Loucy (cell line): ENCODE measurements around the gene ATP5ME.

Experiments
- H2AFZ ChIP-seq: fragments of 200-600 bp; sonication (generic); 2 replicates; pipeline ENCODE4 v1.6.0; 2016; ENCODE audit warnings: antibody characterized with exemption, mild to moderate bottlenecking, low read length, moderate library complexity
- H3F3A ChIP-seq: fragments of 200-600 bp; 2 replicates; pipeline ENCODE4 v1.6.0; 2016; ENCODE audit warnings: antibody characterized with exemption, low read depth, mild to moderate bottlenecking
- H3K27me3 ChIP-seq: fragments of 200-600 bp; sonication (generic); 2 replicates; pipeline ENCODE4 v1.6.1; 2014; ENCODE audit warnings: low read length, mild to moderate bottlenecking; ENCODE audit not compliant: insufficient read depth, poor library complexity, severe bottlenecking
- H3K36me3 ChIP-seq: fragments of 200-600 bp; sonication (generic); 2 replicates; pipeline ENCODE4 v1.6.1; 2016; ENCODE audit warnings: low read length; ENCODE audit not compliant: insufficient read depth
- H3K4me1 ChIP-seq: fragments of 200-600 bp; sonication (generic); 2 replicates; pipeline ENCODE4 v1.5.1; 2014; ENCODE audit warnings: low read length, mild to moderate bottlenecking; ENCODE audit not compliant: insufficient read depth, poor library complexity, severe bottlenecking
- H3K4me2 ChIP-seq: fragments of 200-600 bp; sonication (generic); 2 replicates; pipeline ENCODE4 v1.6.0; 2014; ENCODE audit warnings: antibody characterized with exemption, low read length, low read depth, mild to moderate bottlenecking; ENCODE audit not compliant: poor library complexity, severe bottlenecking
- H3K4me3 ChIP-seq: fragments of 200-600 bp; sonication (generic); 2 replicates; pipeline ENCODE4 v1.5.1; 2014; ENCODE audit warnings: low read length, mild to moderate bottlenecking, mixed read lengths; ENCODE audit not compliant: poor library complexity, severe bottlenecking
- H3K79me2 ChIP-seq: fragments of 200-600 bp; sonication (generic); 2 replicates; pipeline ENCODE4 v1.6.1; 2014; ENCODE audit warnings: low read length; ENCODE audit not compliant: insufficient read depth
- H3K9ac ChIP-seq: fragments of 200-600 bp; sonication (generic); 2 replicates; pipeline ENCODE4 v1.6.0; 2014; ENCODE audit warnings: mild to moderate bottlenecking, low read depth, low read length, moderate library complexity; ENCODE audit not compliant: poor library complexity, severe bottlenecking
- H3K9me2 ChIP-seq: fragments of 200-600 bp; sonication (generic); replicated peaks from 2 replicates; pipeline ENCODE4 v1.6.1; 2016; ENCODE audit warnings: low read depth, low read length, mixed read lengths
- H3K9me3 ChIP-seq: fragments of 200-600 bp; sonication (generic); 2 replicates; pipeline ENCODE4 v1.6.1; 2014; ENCODE audit warnings: mild to moderate bottlenecking, antibody characterized with exemption, low read length, low read depth; ENCODE audit not compliant: insufficient read depth
- H4K20me1 ChIP-seq: fragments of 200-600 bp; sonication (generic); 2 replicates; pipeline ENCODE4 v1.6.0; 2014; ENCODE audit warnings: antibody characterized with exemption, low read length, mild to moderate bottlenecking; ENCODE audit not compliant: insufficient read depth, poor library complexity, severe bottlenecking
- EZH2phosphoT487 ChIP-seq: fragments of 200-600 bp; IDR thresholded peaks from 2 replicates; pipeline ENCODE4 v1.6.1; 2018; ENCODE audit warnings: antibody characterized with exemption, mild to moderate bottlenecking, moderate library complexity, borderline replicate concordance
- TF ChIP-seq, protein P1 (sequence below): fragments of 200-600 bp; sonication (generic); conservative IDR thresholded peaks from 2 replicates; pipeline ENCODE4 v1.5.1; 2014; ENCODE audit warnings: mild to moderate bottlenecking, antibody characterized with exemption, low read length

Gene ATP5ME

DNA sequence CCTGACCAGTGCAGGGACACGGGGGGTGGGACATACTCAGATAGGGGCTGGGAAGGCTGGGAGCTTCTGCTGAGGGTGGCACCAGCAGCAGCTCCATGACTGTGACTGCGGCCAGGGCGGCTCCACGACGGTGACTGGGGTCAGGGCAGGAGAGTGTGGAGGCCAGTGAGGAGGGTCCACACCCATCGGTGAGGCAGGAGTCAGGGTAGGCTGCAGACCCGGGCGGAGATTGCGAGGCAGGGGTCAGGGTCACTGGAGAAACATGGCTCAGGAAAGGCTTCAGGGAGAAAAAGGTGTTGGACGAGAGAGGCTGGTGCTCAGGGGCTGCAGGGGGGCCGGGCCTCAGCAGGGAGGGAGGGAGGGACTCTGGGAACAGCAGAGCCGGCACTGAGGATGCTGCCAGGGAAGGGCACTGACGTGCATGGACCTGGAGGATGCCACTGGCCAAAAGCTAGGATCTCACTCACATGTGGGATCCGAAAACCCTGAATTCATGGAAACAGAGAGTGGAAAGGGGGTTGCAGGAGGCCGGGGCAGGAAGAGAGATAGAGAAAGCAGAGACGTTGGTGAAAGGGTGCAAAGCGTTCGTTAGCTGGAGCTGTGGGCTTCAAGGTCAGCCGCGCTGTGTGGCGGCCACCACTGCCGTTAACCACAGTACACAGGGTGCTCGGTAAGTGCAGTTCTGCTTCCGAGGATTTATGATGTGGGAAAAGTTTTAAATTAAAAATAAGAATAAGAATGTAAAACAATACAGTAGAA is 22.0 kb downstream of the ATP5ME start:
- Histone ChIP-seq H3K9ac (no peak overlapping the region), H3K9me2 (no peaks in the 10 kb centered on the region), H3K9me3 (peaks cover 25% of the 10 kb centered on the region; the same call in 1 of the 2 replicates), H3K27me3 (no peaks in the 10 kb centered on the region), H3K4me1 (no peaks in the 10 kb centered on the region), H4K20me1 (no peaks in the 10 kb centered on the region), H3K36me3 (no peaks in the 10 kb centered on the region), H3K4me2 (no peak overlapping the region), H2AFZ (no peak overlapping the region), H3K4me3 (no peak overlapping the region), H3F3A (no peaks in the 10 kb centered on the region), H3K79me2 (no peaks in the 10 kb centered on the region)
- TF ChIP-seq, protein P1, sequence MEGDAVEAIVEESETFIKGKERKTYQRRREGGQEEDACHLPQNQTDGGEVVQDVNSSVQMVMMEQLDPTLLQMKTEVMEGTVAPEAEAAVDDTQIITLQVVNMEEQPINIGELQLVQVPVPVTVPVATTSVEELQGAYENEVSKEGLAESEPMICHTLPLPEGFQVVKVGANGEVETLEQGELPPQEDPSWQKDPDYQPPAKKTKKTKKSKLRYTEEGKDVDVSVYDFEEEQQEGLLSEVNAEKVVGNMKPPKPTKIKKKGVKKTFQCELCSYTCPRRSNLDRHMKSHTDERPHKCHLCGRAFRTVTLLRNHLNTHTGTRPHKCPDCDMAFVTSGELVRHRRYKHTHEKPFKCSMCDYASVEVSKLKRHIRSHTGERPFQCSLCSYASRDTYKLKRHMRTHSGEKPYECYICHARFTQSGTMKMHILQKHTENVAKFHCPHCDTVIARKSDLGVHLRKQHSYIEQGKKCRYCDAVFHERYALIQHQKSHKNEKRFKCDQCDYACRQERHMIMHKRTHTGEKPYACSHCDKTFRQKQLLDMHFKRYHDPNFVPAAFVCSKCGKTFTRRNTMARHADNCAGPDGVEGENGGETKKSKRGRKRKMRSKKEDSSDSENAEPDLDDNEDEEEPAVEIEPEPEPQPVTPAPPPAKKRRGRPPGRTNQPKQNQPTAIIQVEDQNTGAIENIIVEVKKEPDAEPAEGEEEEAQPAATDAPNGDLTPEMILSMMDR, result no peak
- TF ChIP-seq EZH2phosphoT487, result no peak

DNA sequence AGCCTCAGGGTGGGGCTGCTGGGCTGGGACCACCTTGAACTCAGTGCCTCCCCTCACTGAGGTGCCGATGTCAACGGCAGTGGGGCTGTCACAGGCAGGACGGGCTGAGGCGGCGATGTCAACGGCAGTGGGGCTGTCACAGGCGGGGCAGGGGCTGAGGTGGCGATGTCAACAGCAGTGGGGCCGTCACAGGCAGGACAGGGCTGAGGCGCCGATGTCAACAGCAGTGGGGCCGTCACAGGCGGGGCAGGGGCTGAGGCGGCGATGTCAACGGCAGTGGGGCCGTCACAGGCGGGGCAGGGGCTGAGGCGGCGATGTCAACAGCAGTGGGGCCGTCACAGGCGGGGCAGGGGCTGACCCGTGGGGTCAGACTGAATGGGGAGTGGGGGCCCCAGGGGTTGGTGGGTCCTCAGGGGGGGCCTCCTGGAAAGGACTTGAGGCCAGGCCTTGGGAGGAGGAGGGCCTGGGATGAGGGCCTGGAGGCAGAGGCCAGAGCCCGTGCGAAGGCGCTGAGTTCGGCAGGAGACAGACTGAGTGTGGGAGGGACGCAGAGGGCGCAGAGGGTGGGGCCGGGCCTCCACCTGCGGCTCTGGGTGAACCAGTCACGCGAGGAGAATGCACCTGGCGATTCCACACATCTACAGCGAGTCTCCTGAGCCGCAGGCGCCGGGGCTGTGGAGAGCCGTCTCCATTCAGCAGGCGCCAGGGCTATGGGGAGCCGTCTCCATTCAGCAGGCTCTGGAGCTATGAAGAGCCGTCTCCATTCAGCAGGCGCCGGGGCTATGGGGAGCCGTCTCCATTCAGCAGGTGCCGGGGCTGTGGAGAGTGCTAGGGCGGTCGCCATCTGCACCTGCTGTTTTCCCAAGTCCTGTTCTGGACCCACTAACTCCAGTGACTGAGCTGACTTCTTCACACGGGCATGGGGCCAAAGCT is 22.9 kb downstream of the ATP5ME start:
- Histone ChIP-seq H3K4me1 (no peaks in the 10 kb centered on the region), H3K4me2 (no peak overlapping the region), H3K9me2 (no peaks in the 10 kb centered on the region), H3K4me3 (no peak overlapping the region), H3K9me3 (peaks cover 30% of the 10 kb centered on the region; the same call in 1 of the 2 replicates), H3K79me2 (no peaks in the 10 kb centered on the region), H3K36me3 (no peaks in the 10 kb centered on the region), H3K27me3 (no peaks in the 10 kb centered on the region), H2AFZ (no peak overlapping the region), H3F3A (no peaks in the 10 kb centered on the region), H3K9ac (no peak overlapping the region), H4K20me1 (no peaks in the 10 kb centered on the region)
- TF ChIP-seq, protein P1, result no peak
- TF ChIP-seq EZH2phosphoT487, result no peak

DNA sequence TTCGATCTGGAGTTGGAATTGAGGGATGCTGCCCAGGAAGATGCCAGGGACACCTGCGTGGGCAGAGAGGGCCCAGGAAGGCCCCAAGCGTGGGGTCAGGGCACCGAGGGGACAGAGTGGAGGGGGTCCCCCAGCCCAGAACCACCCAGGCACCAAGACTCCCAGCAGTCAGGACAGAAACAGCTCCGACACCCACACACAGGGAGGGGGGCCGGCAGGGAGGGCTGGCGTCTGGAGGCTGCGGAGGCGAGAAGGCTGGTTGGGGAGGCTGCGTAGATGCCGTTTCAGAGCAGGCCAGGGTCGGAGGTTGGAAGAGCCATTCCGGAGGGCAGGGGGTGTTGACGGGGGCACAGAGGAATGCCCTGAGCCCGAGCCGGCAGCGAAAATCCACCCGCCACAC is 23.6 kb downstream of the ATP5ME start:
- no peak for TF ChIP-seq EZH2phosphoT487
- TF ChIP-seq, protein P1, result no peak
- Histone ChIP-seq H3K36me3 (no peaks in the 10 kb centered on the region), H3K4me2 (no peak overlapping the region), H3K79me2 (no peaks in the 10 kb centered on the region), H3K4me3 (no peak overlapping the region), H3K4me1 (no peaks in the 10 kb centered on the region), H3K27me3 (no peaks in the 10 kb centered on the region), H3K9me3 (peaks cover 34% of the 10 kb centered on the region; the same call in 1 of the 2 replicates), H3K9ac (no peak overlapping the region), H3K9me2 (no peaks in the 10 kb centered on the region), H3F3A (no peaks in the 10 kb centered on the region), H4K20me1 (no peaks in the 10 kb centered on the region), H2AFZ (no peak overlapping the region)
